GM21423 (cell line): ENCODE measurements around the gene CCDC194.

Experiments
- ATAC-seq: cut with Tn5 transposase; IDR thresholded peaks from one replicate; pipeline ENCODE4 v1.9.1; 2021; ENCODE audit warnings: mild to moderate bottlenecking, moderate library complexity; ENCODE audit not compliant: unreplicated experiment

Gene CCDC194

DNA sequence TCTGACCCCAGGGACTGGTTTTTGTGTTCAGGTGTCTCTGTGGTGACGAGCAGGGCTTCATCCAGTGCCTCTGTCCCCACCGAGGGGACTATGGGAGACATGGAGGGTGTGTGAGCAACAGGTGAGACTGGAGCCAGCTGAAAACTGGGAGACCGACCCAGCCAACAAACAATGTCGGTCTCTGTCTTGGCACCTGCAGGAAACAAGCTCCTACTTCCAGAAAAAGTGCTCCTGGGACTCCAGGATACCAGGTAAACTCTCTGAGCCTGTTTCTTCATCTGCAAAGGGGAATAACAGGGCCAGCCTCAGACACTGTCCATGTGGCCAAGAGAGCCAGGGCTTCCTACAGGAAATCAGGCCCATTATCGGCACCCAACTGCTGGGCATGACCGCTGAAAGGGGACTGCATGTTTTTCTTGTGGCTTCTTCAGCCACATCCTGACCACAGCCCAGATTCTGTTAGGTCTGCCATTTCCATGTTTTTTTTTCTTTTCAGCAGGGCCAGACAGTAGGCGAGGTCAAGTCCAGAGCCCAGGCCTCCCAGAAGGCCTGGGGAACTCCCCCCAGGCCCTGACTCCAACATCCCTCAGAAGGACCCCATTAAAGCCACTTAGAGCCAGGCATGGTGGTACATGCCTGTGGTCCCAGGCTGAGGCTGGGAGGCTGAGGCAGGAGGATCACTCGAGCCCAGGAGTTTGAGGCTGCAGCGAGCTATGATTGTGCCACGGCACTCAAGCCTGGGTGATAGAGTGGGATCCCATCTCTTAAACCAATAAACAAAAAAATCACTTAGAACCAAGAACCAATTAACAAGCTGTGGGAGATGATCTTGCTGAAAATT lies 12.3 kb upstream of the CCDC194 start:
- peak; percentile 21 for ATAC-seq

DNA sequence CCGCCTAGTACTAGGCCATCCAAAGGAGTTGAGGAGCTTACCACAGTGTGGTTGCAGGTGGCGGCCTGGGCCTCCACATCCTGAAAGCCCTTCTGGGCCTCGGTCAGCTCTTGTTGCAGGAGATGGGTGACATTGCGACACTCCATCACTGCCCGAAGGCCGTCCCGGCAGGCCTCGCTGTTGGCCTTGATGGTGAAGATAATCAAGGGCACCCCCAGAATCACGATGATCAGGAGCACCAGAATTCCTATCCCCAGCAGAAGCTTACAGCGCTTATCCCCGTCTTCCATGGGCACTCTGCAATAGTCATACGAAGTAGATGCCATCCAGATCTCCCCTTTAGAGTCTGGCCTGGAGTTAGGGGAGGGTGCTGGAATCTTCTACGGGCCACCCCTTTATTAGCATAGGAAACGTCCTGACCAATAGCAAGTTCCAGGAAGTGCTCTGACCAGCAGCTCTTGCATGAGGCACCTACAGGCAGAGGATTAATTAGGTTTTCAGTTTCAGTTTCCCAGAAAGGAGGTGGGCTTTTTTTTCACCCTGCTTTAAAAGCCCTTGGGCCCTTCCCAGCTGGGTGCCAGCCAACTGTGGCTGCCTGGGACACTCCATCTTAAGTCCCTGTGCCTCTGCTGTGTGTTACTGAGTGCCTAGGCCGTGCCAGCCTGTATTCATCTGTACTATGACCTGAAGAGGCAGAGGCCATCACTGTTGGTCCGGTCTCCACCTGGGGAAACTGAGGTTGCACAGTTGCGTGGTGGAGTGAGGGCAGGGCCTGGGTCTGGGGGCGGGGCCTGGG lies 11.5 kb upstream of the CCDC194 start, which contains the start of gene BST2:
TSS of gene BST2 (minus strand) at position 381 of the 796 bp plus-strand sequence. CDS start at position 326, 55 bp downstream.
- ATAC-seq, result peak; percentile 65

DNA sequence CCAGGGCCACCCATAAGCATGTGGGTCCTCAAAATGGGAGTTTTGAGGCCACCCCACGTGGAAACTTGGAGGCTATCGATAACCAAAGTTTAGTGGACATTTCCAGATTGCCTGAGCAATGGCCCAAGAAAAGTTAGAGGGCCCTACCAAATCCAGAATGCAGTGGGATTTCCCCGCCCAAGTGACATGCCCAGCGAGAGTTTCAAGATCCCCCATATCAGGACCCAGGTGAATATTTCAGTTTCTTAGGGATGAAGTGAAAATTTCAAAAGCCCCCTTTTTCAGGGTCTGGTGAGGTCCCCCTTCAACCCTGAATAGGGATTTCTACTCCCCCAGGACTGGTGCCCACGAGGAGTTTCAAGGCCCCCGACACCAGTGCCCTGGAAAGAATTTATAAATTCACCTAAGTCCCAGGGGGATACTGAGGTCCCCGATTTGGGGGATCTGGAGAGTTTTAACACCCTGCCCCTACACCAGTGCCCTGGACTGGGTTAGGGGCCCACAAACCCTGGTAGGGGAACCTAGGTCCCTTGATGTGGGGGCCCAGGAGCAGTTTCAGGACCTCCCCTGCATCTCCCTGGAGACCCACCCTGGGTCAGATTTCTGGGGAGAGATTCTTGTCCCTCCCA lies 10.7 kb upstream of the CCDC194 start:
- ATAC-seq, result no peak

DNA sequence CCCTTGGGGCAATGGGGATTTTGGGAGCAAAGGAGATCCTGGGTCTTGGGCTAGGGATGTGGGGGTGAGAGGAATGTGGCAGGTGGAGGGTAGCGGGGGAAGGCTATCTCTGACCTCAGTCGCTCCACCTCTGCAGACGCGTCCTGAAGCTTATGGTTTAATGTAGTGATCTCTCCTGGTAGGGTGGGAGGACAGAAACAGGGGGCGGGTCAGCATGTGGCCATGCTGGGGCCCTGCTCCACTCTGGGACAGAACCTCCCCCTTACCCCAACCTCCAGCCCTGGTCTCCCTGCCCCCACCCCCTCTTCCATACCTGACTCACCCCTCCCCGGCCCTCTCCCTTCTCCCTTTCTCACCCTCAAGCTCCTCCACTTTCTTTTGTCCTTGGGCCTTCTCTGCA lies 10.0 kb upstream of the CCDC194 start:
- ATAC-seq, result no peak

DNA sequence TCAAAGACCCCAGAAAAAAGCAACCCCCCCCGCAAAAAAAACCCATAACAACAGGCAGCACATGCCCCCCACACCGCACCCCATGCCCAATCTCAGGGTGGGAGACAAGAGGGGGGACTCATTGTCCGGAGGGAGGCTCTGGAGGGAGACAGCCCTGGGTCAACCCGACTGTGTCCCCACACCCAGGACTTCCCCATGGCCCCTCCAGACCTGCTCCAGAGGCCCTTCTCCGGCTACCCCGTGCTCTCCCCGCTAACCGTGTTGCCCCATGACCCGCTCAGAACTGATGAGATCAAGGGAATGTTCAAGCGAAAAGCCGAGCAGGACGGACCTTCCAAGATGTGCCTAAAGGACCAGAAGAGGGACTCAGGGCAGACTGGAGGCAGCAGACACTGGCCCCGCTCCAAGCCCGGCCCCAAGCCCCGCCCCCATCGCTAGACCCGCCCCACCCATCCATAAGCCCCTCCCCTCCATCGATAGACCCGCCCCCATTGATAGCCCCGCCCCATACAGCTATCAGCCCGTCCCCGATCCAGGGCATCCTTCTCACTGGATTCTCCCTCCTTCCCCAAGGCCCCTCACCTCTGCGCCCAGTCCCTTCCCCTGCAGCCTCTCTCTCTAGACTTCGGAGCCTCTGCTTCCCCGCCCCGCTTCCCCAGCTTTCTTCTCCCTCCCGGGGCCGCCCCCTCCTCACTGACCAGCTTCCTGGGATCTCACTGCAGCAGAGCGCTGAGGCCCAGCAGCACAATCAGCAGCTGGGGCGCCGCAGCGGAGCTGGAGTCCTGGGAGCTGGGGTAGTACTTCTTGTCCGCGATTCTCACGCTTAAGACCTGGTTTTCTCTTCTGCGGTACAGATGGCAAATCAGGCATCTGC lies 9.2 kb upstream of the CCDC194 start:
- no peak for ATAC-seq

DNA sequence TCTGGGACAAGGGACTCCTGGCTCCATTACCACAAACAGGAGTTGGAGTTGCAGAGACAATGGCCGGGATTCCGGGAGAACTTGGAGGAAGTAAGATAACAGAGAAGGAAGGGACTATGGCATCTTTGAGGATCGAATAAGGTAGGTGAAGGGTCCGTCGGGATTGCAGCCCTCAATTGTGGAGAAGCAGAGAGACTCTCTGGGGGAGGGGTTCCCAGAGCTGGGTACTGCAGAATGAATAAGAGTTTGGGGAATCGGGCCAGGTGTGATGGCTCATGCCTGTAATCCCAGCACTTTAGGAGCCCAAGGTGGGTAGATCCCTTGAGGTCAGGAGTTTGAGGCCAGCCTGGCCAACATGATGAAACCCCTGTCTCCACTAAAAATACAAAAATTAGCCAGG lies 7.6 kb upstream of the CCDC194 start:
- ATAC-seq, result no peak

DNA sequence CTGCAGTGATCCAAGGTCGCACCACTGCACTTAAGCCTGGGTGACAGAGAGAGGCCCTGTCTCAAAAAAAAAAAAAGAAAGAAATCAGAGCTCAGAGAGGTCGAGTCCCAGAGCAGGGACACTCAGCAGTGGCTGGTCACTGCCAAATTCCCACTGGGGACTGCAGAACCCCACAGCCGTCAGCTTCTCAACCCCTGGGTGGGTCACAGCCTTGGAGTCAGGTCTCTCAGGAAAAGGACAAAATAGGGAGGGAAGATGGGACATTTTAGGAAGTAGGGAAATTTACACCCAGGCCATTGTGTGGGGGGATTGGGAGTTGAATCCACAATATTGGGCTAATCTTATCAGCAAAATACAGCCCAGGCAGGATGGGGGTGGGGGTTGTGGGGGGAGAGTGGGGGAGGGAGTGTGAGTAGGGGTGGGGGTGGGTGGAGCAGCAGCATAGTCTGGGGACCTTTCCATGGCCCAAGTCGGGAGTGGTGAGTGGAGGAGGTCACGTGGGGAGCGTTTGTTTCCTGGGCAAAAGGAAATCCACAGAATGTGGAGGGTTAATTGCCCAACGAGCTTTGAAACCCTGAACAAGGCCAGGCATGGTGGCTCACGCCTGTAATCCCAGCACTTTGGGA lies 5.0 kb upstream of the CCDC194 start:
- no peak for ATAC-seq

DNA sequence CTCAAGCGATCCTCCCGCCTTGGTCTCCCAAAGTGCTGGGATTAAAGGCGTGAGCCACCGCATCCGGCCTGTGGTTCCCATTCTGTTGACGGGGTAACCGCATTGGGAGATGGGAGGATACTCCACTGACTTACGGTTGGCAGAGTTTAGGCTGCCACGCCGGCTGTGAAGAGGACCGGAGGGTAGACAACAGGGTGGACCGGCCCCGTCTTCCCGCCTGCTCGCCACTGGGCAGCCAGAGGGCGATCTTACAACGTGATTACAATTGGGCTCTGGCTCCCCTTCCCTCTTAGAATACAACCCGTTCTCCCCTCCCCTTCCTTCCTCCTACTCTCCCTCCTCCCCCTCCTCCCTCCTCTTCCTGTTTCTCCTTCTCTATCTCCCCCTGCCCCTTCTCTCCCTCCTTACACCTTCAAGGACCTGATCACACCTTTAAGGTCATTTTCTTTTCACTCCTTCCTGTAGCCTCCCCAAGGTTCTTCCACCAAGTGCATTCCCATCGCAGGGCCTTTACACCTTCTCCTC lies 957 bp upstream of the CCDC194 start:
- ATAC-seq, result no peak

DNA sequence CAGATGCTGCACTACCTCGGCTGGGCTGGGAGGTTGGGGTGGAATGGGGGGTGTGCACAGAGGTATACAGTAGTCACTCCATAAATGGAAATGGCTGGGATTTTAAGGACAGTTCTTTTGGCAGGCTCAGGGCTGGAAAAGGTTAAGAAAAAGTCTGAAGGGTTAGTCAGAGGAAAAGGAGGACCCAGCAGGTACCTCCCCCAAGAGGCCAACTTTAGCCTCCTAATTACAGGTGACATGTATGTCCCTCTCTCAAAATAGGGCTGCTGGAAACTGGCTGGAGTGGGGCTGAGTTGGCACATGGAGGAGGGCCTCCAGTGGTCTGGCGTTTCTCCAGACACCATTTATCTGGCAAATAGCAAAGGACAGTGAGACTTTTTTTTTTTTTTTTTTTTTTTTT lies 994 bp downstream of the CCDC194 start:
- no peak for ATAC-seq

DNA sequence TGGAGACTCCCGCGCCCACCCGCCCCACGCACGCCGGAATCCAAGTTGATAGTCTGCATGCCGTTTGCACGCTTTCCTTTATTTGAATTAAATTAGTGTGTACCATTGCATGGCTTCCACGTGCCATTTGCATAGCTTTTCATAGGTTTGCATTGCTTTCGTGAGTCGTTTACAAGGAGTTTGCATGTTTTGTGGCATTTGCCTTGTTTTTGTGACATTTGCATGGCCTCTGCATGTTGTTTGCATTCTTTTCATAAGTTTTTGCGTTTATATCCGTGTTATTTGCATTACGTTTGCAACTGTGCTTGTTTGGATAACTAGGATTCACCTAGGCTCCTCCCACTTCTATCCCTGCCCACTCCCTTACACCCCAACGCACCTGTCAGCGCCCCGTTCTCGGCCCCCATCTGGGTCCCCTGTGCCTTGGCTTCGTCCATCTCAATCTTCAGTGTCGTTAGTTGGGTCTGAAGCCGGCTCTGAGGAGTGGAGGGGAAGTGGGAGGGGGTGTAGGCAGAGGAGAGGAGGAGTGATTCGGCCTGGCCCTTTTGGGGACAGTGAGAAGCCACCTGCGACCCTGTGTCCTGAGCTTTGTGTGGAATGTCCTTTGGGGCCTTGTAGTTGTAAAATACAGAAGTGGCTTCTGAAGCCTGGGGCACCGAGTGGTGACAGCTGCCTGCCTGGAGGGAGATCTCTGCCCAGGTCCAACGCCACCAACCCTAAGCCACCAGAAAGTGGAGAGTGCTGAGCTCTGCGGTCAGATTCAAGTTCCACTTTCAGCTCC lies 2.4 kb downstream of the CCDC194 start:
- ATAC-seq, result peak; percentile 14

DNA sequence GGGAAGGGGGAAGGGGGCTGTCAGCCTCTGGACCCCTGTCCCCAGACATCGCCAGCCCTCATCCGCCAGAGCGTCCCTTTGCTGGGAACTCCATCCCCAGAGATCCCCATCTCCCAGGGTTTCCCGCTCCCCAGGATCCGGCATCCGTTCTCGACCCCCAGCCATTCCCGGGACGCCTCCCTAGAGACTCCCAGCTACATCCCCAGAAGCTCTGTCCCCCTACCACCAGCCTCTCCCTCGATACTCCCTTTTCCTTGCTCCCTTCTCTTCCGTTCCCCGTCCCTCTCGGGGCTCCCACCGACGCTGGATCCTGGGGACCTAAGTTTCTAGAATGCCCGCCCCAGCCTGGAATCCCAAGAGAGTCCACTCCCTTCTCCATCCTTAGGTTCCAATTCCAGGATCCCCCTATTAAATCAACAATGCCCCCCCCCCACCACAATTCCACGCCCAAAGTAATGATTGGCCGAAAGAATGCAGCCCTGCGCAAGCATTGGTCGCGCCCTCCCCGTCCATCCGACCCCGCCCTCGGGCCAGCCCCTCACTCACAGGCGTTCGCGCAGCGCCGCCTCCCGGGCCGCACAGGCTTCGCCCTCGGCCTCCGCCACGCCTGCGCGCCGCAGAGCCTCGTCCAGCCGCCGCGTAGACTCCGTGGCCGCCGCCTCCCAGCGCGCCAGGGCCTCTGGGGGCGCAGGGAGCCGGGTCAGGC lies 3.2 kb downstream of the CCDC194 start:
- peak; percentile 85 for ATAC-seq

DNA sequence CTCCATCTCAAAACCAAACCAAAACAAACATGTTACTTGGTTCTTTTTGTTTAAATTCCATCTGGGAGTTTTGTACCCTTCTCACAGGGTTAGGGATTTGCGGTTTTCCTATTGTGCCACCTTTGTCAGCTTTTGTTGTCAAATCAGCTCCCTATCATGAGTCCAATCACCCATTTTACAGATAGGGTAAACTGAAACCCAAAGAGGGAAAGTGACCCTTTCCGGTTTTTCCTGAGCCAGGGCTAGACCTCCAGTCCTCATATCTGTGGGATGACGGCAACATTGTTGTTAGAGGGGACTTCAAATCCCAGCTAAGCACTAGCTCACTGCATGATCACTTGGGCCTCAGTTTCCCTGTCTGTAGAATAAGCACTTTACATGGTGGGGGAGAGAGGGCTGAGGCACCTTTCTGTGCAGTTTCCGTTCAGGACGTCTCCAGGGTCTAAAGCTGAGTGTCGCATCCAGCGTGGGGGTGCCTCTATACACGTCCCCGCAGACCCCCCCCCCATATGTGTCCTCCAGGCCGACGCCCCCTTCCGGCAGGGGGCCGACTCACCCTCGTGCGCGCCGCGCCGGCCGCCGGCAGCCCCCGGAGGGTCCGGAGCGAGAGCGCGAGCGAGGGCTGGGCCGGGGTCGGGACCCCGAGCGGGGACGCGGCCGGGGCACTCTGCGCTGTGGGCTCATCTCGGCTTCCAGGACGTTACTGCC lies 3.9 kb downstream of the CCDC194 start:
- no peak for ATAC-seq

DNA sequence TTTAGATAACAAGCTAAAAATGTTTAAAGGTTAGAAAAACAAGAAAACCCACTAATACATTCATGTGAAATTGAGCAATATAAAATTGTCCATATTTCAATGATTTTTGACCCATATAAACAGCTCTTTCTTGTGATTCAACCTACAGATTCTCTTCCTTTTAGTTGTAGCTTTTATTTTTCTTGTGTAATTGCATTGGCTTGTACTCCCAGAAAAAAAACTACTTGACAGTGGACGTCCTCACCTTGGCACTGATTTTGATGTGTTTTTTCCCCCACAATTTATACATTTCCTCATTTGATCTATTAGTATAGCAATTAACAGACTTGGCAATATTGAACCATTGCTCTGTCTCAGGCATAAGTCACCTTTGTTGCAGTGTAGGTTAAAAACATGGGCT lies 4.7 kb downstream of the CCDC194 start:
- no peak for ATAC-seq

DNA sequence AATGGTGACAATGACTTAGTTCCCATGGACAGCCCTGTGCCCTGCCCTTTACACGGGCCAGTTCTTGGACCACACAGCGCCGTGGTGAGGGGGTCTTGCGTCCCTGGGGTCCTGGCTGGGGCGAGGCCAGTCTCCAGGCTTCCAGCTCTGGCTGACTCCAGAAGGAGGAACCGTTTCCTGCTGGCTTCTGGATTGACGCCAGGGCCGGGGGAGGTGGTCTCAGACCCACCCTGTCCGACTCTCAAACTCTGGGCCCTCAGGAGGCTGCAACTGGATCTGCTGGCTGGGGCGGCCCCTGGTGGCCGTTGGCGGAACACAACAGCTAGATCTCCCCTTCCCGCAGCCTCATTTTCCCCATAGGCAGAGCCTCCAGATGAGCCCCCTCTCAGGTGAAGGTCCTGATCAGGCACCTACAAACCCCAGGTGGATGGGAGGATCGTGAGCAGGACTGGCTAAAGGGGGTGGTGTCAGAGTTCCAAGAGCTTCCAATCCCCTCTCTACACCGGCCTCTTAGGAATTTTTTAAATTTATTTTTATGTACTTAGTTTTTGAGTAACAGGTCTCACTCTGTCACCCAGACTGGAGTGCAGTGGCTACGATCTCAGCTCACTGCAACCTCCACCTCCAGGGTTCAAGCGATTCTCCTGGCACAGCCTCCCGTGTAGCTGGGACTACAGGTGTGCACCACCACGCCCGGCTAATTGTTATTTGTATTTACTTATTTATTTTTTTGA lies 8.0 kb downstream of the CCDC194 start:
- ATAC-seq, result no peak

DNA sequence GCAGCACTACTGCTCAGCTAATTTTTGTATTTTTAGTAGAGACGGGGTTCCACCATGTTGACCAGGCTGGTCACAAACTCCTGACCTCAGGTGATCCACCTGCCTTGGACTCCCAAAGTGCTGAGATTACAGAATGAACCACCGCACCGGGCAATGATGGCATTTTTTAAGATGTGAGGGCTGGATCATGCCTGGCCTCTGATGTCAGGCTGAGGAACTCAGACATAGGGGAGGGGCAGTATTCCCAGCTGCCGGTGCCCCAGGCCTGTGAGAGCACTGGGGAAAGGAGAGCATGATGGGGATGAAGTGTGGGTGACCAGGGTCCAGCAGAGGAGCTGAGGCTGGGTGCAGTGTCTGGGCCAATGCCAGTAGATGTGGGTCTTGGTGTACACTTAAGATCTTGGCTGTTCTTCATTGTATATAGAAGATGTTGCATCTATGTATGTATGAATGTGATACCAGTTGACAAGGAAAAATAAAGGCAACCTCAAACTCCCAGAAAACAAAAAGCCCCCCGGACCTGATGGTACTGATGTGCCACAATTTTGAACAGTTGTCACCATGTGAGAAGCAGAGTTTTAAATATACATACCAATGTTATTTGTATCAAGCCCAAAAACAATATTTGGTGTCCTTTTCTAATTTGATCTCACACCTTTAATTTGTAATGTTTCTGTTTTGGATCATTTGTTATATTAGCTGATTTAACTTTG lies 13.4 kb downstream of the CCDC194 start:
- no peak for ATAC-seq

DNA sequence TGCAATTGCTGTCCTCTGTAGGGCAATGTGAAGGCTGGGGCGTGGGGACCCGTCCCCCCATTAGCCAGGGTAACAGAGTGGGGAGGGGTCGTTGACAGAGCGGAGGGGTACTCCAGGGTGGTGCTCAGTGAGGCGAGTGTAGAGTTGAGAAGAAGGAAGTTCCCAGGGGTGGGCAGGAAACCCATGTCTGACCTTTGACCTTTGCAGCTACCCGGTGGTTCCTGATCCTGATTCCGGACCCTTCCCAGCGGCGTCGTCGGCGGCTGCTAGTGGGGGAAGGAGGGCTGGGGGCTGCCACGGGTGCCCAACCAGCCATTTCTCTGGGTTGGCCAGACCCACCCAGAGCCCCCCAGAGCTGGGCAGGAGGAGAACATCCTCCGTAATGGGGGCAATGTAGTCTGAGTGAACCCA lies 14.8 kb downstream of the CCDC194 start:
- ATAC-seq, result no peak

DNA sequence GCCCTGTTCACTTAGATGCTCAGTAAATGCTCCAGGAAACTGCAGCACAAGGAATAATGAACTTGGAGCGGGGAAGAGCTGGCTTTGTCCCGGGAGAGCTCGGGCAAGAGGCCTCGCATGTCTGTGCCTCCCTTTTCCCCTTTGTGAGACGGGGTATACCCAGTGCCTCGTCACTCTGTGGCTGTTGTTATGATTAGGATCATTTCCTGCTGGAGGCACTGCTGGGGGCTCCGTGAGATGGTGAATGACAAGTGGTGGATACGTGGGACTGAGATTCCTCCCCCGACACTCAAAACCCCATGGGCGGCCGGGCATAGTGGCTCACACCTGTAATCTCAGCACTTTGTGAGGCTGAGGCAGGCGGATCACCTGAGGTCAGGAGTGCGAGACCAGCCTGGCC lies 15.7 kb downstream of the CCDC194 start:
- ATAC-seq, result no peak
